Lung (tissue), 12 donors: Measurements from ENCODE around the gene PBX3. TPM values are rescaled to one million over a fixed set of nuclear protein-coding genes. Genes with fewer than 3 reads are reported as not detected.

Experiments used
- ATAC-seq: fragments of 200-7000 bp; cut with Tn5 transposase; one replicate; pipeline ENCODE4 v1.9.1; 2020; ENCODE audit warnings: moderate number of reproducible peaks; ENCODE audit not compliant: insufficient read depth, low FRiP score
- DNase-seq, 3 donors: peaks; one replicate each; pipeline ENCODE4 v3.0.0-alpha.2; 2013 to 2017
- H3K27ac ChIP-seq, 2 donors: one replicate each; pipeline ENCODE4 v1.5.1; 2013; ENCODE audit warnings: mild to moderate bottlenecking in 2 of 2, moderate library complexity in 2 of 2, control low read depth in 1 of 2, inconsistent platforms in 1 of 2, low read depth in 1 of 2, low read length in 1 of 2
- H3K27me3 ChIP-seq, 3 donors: one replicate each; pipeline ENCODE4 v1.5.1; 2013; ENCODE audit warnings: low read length in 2 of 3; ENCODE audit not compliant: control insufficient read depth in 3 of 3, insufficient read depth in 3 of 3
- H3K36me3 ChIP-seq, 4 donors: one replicate each; pipeline ENCODE4 v1.5.1; 2013; ENCODE audit warnings: low read length in 4 of 4, mild to moderate bottlenecking in 1 of 4, moderate library complexity in 1 of 4; ENCODE audit not compliant: control insufficient read depth in 4 of 4, insufficient read depth in 4 of 4
- H3K4me1 ChIP-seq, 5 donors: one replicate each; pipeline ENCODE4 v1.5.1; 2013; ENCODE audit warnings: low read length in 5 of 5, mild to moderate bottlenecking in 2 of 5, moderate library complexity in 1 of 5; ENCODE audit not compliant: control insufficient read depth in 5 of 5, insufficient read depth in 5 of 5
- H3K4me3 ChIP-seq: one replicate; pipeline ENCODE4 v1.5.1; 2013; ENCODE audit warnings: mild to moderate bottlenecking, control low read depth, moderate library complexity
- H3K9ac ChIP-seq, 2 donors: one replicate each; pipeline ENCODE4 v1.5.1; 2013; ENCODE audit warnings: low read length in 2 of 2, control low read depth in 1 of 2; ENCODE audit not compliant: insufficient read depth in 1 of 2
- H3K9me3 ChIP-seq, 4 donors: one replicate each; pipeline ENCODE4 v1.5.1; 2013; ENCODE audit warnings: low read length in 3 of 4, mild to moderate bottlenecking in 1 of 4, moderate library complexity in 1 of 4; ENCODE audit not compliant: control insufficient read depth in 4 of 4, insufficient read depth in 3 of 4
- WGBS, 2 donors: extraction: QIAGEN DNeasy Blood & Tissue Kit; methylation state at CpG; one replicate each; pipeline ENCODE4 v1.1.7; 2013; 5-methylcytosine and 5-hydroxymethylcytosine counted together
- polyA plus RNA-seq, 2 donors: library from polyadenylated mRNA; stranded (reverse); fragments of 200-250 nt; gene quantifications; one replicate each; pipeline ENCODE4 v1.2.1, GENCODE V29; 2013
- total RNA-seq, 2 donors: library from RNA; depleted of rRNA in 1 of 2; stranded (reverse); fragments of >200 nt in 1 of 2; gene quantifications; one replicate each; pipeline ENCODE4 v1.2.1, GENCODE V29; 2014 to 2021
- TF ChIP-seq, protein P1 (sequence below): IDR thresholded peaks from 2 replicates; pipeline ENCODE4 v1.5.1; 2012; ENCODE audit warnings: mild to moderate bottlenecking; ENCODE audit errors: control extremely low read depth, extremely low read depth
- donor health status: control.
- donor health status: control.
- donor health status: Bipolar disorder and iron deficiency.
- donor health status: healthy.
- donor health status: DM: yes; HTN: yes; CAD: no.

Gene PBX3
- total and polyA plus RNA-seq, 4 donors: 8.6 to 60.4 (median 26.4) TPM

DNA sequence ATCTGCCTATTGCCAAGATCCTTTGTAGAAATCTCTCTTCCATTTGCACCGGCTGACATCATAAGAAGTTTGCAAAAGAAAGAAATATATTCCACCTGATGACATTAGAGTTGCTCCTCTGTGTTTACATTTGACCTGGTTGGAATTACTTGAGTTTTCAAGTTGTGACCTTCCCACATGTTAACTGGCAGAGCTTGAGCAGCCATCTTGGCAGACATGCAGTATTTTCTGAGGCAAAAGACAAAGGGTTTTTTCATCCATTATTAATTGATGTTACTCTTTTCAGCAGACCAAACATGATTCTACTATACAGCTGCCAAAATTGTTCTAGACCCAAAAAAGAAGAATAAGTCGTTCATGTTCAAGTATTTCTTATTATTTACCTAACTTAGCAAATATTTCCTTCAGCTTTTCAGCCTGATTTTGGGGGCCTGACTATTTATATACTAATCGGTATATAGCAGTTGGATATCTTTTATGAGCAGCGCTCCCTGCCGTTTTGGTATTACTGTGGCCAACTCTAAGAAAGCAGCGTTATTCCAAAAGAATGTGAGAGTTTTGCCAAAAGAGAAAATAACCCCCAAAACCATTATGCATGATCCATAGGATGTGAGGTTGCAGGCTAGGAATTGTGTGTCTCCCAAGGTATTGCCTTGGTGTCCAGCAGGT, 212.9 kb downstream of the PBX3 start:
- WGBS, 2 donors: 76 to 78% methylated on average over 6 of the region's 6 CpGs
- H3K9me3 ChIP-seq: no peaks in the 10 kb centered on the region
- no peak for ATAC-seq

DNA sequence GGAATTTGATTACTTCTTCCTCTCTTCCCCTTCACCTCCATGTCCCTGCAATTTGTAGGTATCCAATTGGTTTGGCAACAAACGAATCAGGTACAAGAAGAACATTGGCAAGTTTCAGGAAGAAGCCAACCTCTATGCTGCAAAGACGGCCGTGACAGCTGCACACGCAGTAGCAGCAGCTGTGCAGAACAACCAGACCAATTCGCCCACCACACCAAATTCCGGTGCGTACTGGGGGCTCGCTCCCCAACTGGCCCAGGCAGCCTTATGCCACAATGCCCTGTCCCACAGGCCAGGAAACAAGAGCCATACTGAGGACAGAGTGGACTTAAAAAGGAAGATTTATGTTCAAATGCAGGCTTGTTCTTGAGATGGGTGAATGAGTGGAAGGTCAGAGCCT, 213.5 kb downstream of the PBX3 start:
- DNase-seq: no peak
- Histone ChIP-seq H3K4me3 (no peak overlapping the region), H3K36me3 (peaks cover 9 to 17% (median 13%) of the 10 kb centered on the region in 4 donors), H3K27me3 (no peaks in the 10 kb centered on the region), H3K9me3 (no peaks in the 10 kb centered on the region), H3K27ac (no peak overlapping the region), H3K4me1 (peaks cover 0 to 5% (median 0%) of the 10 kb centered on the region in 5 donors), H3K9ac (no peak overlapping the region)
- WGBS, 2 donors: 91 to 95% methylated on average over 8 of the region's 8 CpGs
- no peak for ATAC-seq
- TF ChIP-seq, protein P1, sequence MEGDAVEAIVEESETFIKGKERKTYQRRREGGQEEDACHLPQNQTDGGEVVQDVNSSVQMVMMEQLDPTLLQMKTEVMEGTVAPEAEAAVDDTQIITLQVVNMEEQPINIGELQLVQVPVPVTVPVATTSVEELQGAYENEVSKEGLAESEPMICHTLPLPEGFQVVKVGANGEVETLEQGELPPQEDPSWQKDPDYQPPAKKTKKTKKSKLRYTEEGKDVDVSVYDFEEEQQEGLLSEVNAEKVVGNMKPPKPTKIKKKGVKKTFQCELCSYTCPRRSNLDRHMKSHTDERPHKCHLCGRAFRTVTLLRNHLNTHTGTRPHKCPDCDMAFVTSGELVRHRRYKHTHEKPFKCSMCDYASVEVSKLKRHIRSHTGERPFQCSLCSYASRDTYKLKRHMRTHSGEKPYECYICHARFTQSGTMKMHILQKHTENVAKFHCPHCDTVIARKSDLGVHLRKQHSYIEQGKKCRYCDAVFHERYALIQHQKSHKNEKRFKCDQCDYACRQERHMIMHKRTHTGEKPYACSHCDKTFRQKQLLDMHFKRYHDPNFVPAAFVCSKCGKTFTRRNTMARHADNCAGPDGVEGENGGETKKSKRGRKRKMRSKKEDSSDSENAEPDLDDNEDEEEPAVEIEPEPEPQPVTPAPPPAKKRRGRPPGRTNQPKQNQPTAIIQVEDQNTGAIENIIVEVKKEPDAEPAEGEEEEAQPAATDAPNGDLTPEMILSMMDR: no peak

More for the DNA sequence above, 212.9 kb downstream of the PBX3 start:
- no peak for DNase-seq
- TF ChIP-seq, protein P1: no peak
- no peak overlapping the region for H3K9ac ChIP-seq
- H3K36me3 ChIP-seq: peaks cover 9 to 14% (median 13%) of the 10 kb centered on the region in 4 donors
- no peaks in the 10 kb centered on the region for H3K27me3 ChIP-seq
- no peak overlapping the region for H3K4me3 ChIP-seq
- H3K27ac ChIP-seq: no peak overlapping the region
- peaks cover 0 to 5% (median 0%) of the 10 kb centered on the region in 5 donors for H3K4me1 ChIP-seq

DNA sequence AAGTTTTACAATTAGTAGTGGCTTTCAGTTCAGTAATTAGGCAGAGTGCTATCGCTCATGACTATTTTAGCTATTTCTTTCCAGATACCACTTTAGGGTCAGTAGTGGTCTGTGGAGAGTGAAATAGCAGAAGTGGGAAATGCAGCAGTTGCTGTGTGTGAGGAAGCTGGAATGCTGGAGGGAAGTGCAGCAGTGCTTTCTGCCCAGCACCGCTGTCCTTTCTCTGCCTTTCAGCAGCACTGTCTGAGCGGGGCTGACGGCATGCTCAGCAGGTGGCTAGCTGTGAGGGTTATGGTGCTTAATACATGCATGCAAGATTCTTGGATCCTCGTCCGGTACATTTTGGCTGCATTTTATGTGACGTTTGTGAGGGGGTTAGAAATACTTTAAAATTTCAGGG, 213.9 kb downstream of the PBX3 start:
- no peaks in the 10 kb centered on the region for H3K27me3 ChIP-seq

More for the DNA sequence above, 213.9 kb downstream of the PBX3 start:
- Histone ChIP-seq H3K27ac (no peak overlapping the region), H3K9ac (no peak overlapping the region), H3K9me3 (no peaks in the 10 kb centered on the region), H3K36me3 (peaks cover 9 to 20% (median 13%) of the 10 kb centered on the region in 4 donors), H3K4me3 (no peak overlapping the region), H3K4me1 (peaks cover 0 to 5% (median 0%) of the 10 kb centered on the region in 5 donors)
- no peak for DNase-seq
- TF ChIP-seq, protein P1: no peak
- 63 to 80% methylated on average over 7 of the region's 7 CpGs for WGBS, 2 donors
- ATAC-seq: no peak
